PC-3 (cell line): Measurements from ENCODE around the gene F13A1.
A peak's percentile ranks its signal among the peaks of the same experiment; 100 is the strongest.

Source experiments
- EZH2 ChIP-seq: fragments of 300-600 bp; sonication (generic); IDR thresholded peaks from one replicate; pipeline ENCODE4 v1.6.1; 2017; ENCODE audit warnings: antibody characterized with exemption, mild to moderate bottlenecking, low read length; ENCODE audit not compliant: unreplicated experiment
- EZH2phosphoT487 ChIP-seq: fragments of 300-600 bp; sonication (generic); IDR thresholded peaks from 2 replicates; pipeline ENCODE4 v1.6.1; 2018; ENCODE audit warnings: mild to moderate bottlenecking, antibody characterized with exemption, low read length, borderline replicate concordance
- TF ChIP-seq, protein P1 (sequence below): fragments of 300-600 bp; sonication (generic); conservative IDR thresholded peaks from 2 replicates; pipeline ENCODE4 v1.5.1; 2017; ENCODE audit warnings: antibody characterized with exemption, low read depth, mild to moderate bottlenecking, low read length

DNA sequence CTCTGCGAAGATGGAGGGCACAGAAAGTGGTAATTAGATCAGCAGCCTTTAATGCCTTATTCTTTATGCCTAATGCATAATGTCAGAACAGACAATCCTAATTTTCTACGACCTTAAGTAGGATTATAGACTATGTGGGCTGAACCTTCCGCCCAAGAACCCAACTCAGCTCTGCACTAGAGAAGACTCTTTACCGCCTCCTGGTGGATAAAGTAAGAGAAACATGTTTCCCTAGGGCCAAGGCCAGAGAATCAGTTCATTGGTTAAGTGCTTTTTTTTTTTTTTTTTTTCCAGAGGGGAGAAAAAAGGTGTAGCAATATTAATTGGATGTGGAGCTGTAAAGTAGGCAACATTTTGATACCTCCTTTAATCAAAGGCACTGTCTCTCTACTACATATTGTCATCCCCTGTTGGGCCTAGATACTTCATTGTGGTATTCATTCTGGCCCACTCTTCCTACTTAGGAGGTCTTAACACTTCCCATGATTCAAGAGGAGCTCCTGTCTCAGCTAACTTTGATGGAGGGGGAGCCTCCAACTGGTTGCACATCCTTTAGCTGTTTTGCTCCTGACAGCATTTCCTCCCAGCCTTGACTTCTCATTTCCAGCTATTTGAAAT lies 188.9 kb downstream of the F13A1 start:
- TF ChIP-seq EZH2 (no peak), EZH2phosphoT487 (no peak)
- TF ChIP-seq, protein P1, sequence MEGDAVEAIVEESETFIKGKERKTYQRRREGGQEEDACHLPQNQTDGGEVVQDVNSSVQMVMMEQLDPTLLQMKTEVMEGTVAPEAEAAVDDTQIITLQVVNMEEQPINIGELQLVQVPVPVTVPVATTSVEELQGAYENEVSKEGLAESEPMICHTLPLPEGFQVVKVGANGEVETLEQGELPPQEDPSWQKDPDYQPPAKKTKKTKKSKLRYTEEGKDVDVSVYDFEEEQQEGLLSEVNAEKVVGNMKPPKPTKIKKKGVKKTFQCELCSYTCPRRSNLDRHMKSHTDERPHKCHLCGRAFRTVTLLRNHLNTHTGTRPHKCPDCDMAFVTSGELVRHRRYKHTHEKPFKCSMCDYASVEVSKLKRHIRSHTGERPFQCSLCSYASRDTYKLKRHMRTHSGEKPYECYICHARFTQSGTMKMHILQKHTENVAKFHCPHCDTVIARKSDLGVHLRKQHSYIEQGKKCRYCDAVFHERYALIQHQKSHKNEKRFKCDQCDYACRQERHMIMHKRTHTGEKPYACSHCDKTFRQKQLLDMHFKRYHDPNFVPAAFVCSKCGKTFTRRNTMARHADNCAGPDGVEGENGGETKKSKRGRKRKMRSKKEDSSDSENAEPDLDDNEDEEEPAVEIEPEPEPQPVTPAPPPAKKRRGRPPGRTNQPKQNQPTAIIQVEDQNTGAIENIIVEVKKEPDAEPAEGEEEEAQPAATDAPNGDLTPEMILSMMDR: peak; percentile 69
